ENCODE measurements around the gene NUAK2.

NUAK2 gene

DNA sequence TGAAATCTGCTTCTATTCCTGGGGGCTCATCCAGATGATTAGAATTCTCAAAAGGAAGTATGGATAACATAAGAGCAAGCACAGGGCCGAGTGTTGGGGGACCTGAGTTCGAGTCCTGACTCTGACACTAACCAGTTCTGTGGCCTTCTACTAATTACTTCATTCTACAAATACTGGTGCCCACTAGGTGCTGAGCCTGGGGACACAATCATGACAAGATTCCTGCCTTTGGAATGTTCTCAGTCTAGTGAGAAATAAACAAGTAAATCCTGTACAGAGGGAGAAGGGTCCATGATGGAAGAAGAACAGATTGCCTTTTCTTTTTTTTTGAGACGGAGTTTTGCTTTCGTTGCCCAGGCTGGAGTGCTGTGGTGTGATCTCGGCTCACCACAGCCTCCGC, 2.2 kb upstream of the NUAK2 start:
- DNase-seq (ENCODE audit: extremely low spot score): no peak
- ChIA-PET CTCF (interaction anchor here (1.2 to 14.1 kb wide), 4 partner anchors 12 to 94 kb away, joined by 3 to 235 read pairs (median 14); no protein-coding TSS in a partner anchor), POLR2A (interaction anchor here (2.5 kb wide), 1 partner anchor 50 kb away, joined by 18 read pairs; no protein-coding TSS in a partner anchor)
- TF ChIP-seq HDGF (IDR thresholded peaks at IDR 0.05; ENCODE audit: borderline replicate concordance): no peak
- TF ChIP-seq SP1 (IDR thresholded peaks at IDR 0.05): no peak
- no peak for TF ChIP-seq CTBP1 (IDR thresholded peaks at IDR 0.05; ENCODE audit: borderline replicate concordance)
- no peak for TF ChIP-seq FOXK2 (IDR thresholded peaks at IDR 0.05)
- no peak for TF ChIP-seq FOXM1 (IDR thresholded peaks at IDR 0.05; ENCODE audit: borderline replicate concordance)
- TF ChIP-seq ARNT (IDR thresholded peaks at IDR 0.05): no peak
- TF ChIP-seq TARDBP (IDR thresholded peaks at IDR 0.05): no peak
- no peak for TF ChIP-seq ZNF384 (IDR thresholded peaks at IDR 0.05)
- no peak for TF ChIP-seq NFRKB (IDR thresholded peaks at IDR 0.05)
- no peak for TF ChIP-seq ELF4 (IDR thresholded peaks at IDR 0.05)
- TF ChIP-seq, protein P1, sequence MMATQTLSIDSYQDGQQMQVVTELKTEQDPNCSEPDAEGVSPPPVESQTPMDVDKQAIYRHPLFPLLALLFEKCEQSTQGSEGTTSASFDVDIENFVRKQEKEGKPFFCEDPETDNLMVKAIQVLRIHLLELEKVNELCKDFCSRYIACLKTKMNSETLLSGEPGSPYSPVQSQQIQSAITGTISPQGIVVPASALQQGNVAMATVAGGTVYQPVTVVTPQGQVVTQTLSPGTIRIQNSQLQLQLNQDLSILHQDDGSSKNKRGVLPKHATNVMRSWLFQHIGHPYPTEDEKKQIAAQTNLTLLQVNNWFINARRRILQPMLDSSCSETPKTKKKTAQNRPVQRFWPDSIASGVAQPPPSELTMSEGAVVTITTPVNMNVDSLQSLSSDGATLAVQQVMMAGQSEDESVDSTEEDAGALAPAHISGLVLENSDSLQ (IDR thresholded peaks at IDR 0.05): no peak
- no peak for TF ChIP-seq LEF1 (IDR thresholded peaks at IDR 0.05; ENCODE audit: borderline replicate concordance)
- TF ChIP-seq L3MBTL2 (conservative IDR thresholded peaks at IDR 0.05): no peak
- no peak for TF ChIP-seq SUZ12 (IDR thresholded peaks at IDR 0.05)
- no peak for TF ChIP-seq FOXA1 (IDR thresholded peaks at IDR 0.05)
- TF ChIP-seq BHLHE40 (IDR thresholded peaks at IDR 0.05; ENCODE audit: borderline replicate concordance): no peak

DNA sequence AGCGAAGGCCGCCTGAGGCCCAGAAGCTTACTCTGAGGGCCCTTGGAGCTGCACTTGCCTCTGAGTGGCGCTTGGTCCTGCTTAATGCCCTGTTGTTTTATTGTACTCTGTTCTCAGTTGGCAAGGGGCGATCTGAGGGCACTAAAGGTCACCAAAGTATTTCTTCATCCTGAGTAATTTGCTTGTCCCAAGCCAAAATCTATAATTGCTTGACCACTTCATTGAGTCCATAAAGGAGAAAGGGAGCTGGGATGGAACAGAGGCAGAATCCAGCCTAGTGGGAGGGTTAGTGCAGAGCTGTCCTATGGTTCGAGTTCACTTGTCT, 376 bp upstream of the NUAK2 start:
- TF ChIP-seq LEF1 (IDR thresholded peaks at IDR 0.05; ENCODE audit: borderline replicate concordance) (no peak), ZNF384 (IDR thresholded peaks at IDR 0.05) (no peak), ARNT (IDR thresholded peaks at IDR 0.05) (no peak), FOXA1 (IDR thresholded peaks at IDR 0.05) (no peak), SUZ12 (IDR thresholded peaks at IDR 0.05) (no peak), FOXK2 (IDR thresholded peaks at IDR 0.05) (no peak), CTBP1 (IDR thresholded peaks at IDR 0.05; ENCODE audit: borderline replicate concordance) (no peak), FOXM1 (IDR thresholded peaks at IDR 0.05; ENCODE audit: borderline replicate concordance) (no peak)
- DNase-seq (ENCODE audit: extremely low spot score): no peak
- POLR2A ChIA-PET: interaction anchor here (1.2 kb wide), 1 partner anchor 51 kb away, joined by 3 read pairs; no protein-coding TSS in a partner anchor
- CTCF ChIA-PET: interaction anchor here (14.1 kb wide), 1 partner anchor 49 kb away, joined by 235 read pairs; no protein-coding TSS in a partner anchor

DNA sequence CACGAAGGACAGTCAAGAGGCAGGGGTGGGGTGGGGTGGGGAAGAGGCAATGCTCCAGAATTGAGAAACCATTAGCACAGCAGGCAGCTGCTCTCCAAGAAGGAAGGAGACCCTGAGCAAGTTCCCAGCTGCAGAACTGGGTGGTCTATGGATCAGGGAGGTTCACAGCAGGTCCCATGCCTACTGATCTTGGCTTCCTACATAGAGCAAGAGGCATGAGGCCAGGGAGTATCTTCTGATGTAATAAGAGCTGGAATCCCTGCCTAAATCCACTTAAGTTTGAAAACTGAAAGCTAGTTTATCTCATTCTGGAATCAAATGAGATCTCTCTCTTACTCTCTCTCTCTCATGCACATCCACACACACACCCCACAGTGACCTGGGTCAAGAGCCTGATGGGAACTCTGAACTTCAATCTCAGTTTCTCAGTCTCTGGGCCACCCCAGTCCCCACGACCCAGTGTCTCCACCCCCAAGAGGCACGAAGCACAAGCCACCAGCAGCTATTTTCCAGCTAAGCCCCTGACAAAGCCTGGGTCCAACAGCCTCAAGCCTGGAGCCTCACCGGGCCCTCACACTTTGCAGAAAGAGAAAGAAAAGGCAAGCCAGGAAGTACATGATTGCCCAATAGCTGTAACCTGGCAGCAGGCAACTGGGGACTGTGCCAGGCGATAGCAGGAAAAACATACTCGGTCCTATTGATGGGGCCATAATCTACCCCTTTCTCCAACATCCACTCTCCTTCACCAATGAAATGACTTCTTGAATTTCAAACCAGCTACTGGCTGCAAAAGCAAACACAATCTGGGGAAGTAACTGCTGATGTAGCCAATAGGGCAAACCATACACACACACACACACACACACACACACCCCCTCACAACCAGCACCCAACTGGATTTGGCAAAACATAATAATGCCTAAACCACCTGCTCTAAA, 2.2 kb downstream of the NUAK2 start:
- TF ChIP-seq ZNF384 (IDR thresholded peaks at IDR 0.05) (no peak), HDGF (IDR thresholded peaks at IDR 0.05; ENCODE audit: borderline replicate concordance) (no peak), ARNT (IDR thresholded peaks at IDR 0.05) (no peak), TARDBP (IDR thresholded peaks at IDR 0.05) (no peak), SUZ12 (IDR thresholded peaks at IDR 0.05) (no peak), FOXK2 (IDR thresholded peaks at IDR 0.05) (no peak), LEF1 (IDR thresholded peaks at IDR 0.05; ENCODE audit: borderline replicate concordance) (no peak), L3MBTL2 (conservative IDR thresholded peaks at IDR 0.05) (no peak), SP1 (IDR thresholded peaks at IDR 0.05) (no peak), FOXA1 (IDR thresholded peaks at IDR 0.05) (no peak), FOXM1 (IDR thresholded peaks at IDR 0.05; ENCODE audit: borderline replicate concordance) (no peak)
- TF ChIP-seq, protein P1 (IDR thresholded peaks at IDR 0.05): no peak
- no peak for DNase-seq (ENCODE audit: extremely low spot score)
- CTCF ChIA-PET: interaction anchor here (1.4 kb wide), 1 partner anchor 46 kb away, joined by 10 read pairs; no protein-coding TSS in a partner anchor
- POLR2A ChIA-PET: no interaction called here

DNA sequence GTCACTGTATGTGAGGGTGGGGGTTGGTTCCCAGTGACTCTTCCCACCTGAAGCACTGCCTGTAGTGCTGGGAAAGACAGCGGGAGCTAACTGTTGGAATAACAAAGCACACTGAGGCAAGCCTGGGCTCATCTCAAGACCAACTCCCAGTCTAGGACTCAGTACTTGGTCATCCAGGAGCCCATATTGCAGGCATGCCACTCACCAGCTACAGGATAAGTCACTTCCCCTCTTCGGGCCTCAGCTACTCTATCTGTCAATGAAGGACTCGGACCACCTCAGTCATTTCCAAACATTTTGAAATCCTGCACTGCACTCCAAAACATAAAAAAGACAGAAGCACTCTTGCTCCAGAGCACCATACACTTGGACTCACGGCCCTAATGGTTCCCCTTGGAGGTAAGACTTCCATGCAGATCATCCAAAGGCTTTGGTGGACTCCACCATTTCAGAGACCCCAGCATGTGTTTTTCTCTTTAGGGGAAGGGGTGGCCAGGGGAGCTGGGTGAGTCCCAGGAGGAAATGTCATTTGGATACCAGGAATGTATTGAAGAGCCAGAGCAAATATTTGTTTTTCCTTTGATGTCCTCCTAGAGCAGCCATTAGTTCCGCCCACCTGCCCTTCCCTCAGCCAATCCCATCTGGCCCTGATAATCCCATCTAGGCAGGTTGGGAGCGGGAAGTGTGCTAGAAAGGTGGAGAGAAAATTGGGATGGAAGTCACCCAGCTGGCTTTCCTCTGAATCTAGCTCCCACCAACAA, 3.1 kb downstream of the NUAK2 start:
- TF ChIP-seq FOXK2 (IDR thresholded peaks at IDR 0.05) (no peak), ZNF384 (IDR thresholded peaks at IDR 0.05) (no peak), SUZ12 (IDR thresholded peaks at IDR 0.05) (no peak), FOXA1 (IDR thresholded peaks at IDR 0.05) (no peak), LEF1 (IDR thresholded peaks at IDR 0.05; ENCODE audit: borderline replicate concordance) (no peak), ARNT (IDR thresholded peaks at IDR 0.05) (no peak), FOXM1 (IDR thresholded peaks at IDR 0.05; ENCODE audit: borderline replicate concordance) (no peak), NFRKB (IDR thresholded peaks at IDR 0.05) (no peak), HDGF (IDR thresholded peaks at IDR 0.05; ENCODE audit: borderline replicate concordance) (no peak)
- DNase-seq (ENCODE audit: extremely low spot score): no peak
- POLR2A ChIA-PET: no interaction called here
- CTCF ChIA-PET: interaction anchor here (1.1 to 1.4 kb wide), 2 partner anchors 45 kb away, joined by 7 to 10 read pairs; no protein-coding TSS in a partner anchor

DNA sequence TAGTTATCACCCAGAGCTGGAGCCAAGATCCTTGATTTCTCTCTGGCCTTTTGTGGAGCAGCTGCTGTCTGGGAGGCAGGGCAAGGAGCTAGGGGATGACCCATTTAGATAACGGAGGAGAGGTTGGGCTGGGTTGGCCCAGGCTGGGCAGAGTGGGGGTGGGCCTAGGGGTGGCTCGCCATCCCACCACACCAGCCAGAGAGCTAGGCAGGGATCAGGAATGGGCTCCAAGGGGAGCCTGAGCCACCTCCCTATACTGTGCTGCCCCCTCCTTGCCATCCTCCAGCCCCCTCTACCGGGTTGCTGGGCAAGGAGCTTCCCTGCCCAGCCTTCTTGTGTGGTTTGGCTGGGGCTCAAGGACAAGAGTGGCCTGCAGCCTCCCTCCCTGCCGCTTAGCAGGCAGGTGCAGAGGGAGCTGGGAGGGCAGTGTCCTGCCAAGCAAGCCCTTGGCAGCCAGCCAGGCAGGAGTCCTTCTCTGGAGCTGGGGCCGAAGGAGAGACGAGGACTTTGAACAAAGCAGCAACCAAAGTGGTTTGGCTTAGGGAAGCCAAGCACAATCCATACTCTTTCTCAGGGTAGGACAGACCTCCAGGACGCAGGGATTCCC, 4.1 kb downstream of the NUAK2 start:
- ChIA-PET CTCF (interaction anchor here (0.6 to 1.1 kb wide), 2 partner anchors 44 to 178 kb away, joined by 3 to 7 read pairs; no protein-coding TSS in a partner anchor), POLR2A (no interaction called here)
- no peak for DNase-seq (ENCODE audit: extremely low spot score)
- no peak for TF ChIP-seq CTBP1 (IDR thresholded peaks at IDR 0.05; ENCODE audit: borderline replicate concordance)
- no peak for TF ChIP-seq ZNF384 (IDR thresholded peaks at IDR 0.05)
- no peak for TF ChIP-seq FOXM1 (IDR thresholded peaks at IDR 0.05; ENCODE audit: borderline replicate concordance)
- no peak for TF ChIP-seq SP1 (IDR thresholded peaks at IDR 0.05)
- TF ChIP-seq FOXA1 (IDR thresholded peaks at IDR 0.05): no peak
- no peak for TF ChIP-seq SUZ12 (IDR thresholded peaks at IDR 0.05)
- TF ChIP-seq LEF1 (IDR thresholded peaks at IDR 0.05; ENCODE audit: borderline replicate concordance): no peak
- no peak for TF ChIP-seq BHLHE40 (IDR thresholded peaks at IDR 0.05; ENCODE audit: borderline replicate concordance)
- no peak for TF ChIP-seq NFRKB (IDR thresholded peaks at IDR 0.05)

Measured in HEK293T (cell line).